BE2C (cell line): Measurements from ENCODE around the gene XYLB.

ENCODE experiments used
- DNase-seq: peaks from one replicate; pipeline ENCODE4 v3.0.0-alpha.2; 2020
- H3K27me3 ChIP-seq: fragments of 250-450 bp; sonication (Bioruptor Pico); 2 replicates; pipeline ENCODE4 v1.5.1; 2020; ENCODE audit warnings: mild to moderate bottlenecking
- H3K36me3 ChIP-seq: fragments of 250-450 bp; sonication (Bioruptor Pico); 2 replicates; pipeline ENCODE4 v1.5.1; 2020; ENCODE audit warnings: mild to moderate bottlenecking
- H3K4me1 ChIP-seq: fragments of 250-450 bp; sonication (Bioruptor Pico); 2 replicates; pipeline ENCODE4 v1.5.1; 2020
- H3K4me3 ChIP-seq: 2 replicates; pipeline ENCODE4 v1.5.1; 2011; ENCODE audit warnings: low read depth, low read length
- H3K9me3 ChIP-seq: fragments of 250-450 bp; sonication (Bioruptor Pico); 2 replicates; pipeline ENCODE4 v1.5.1; 2020
- CTCF ChIP-seq: IDR thresholded peaks from 2 replicates; pipeline ENCODE4 v1.5.1; 2012; ENCODE audit warnings: mild to moderate bottlenecking, low read depth, low read length

Gene XYLB

GRCh38 chr3:38308456-38308855 is 38.1 kb upstream of the XYLB start:
- Histone ChIP-seq H3K4me1 (no peaks in the 10 kb centered on the region), H3K27me3 (no peaks in the 10 kb centered on the region), H3K4me3 (no peak overlapping the region), H3K36me3 (no peaks in the 10 kb centered on the region), H3K9me3 (no peaks in the 10 kb centered on the region)
- no peak for DNase-seq
- no peak for TF ChIP-seq CTCF

GRCh38 chr3:38311476-38311875 is 35.1 kb upstream of the XYLB start:
- Histone ChIP-seq H3K4me1 (no peaks in the 10 kb centered on the region), H3K36me3 (no peaks in the 10 kb centered on the region), H3K27me3 (no peaks in the 10 kb centered on the region), H3K9me3 (no peaks in the 10 kb centered on the region), H3K4me3 (no peak overlapping the region)
- no peak for DNase-seq
- no peak for TF ChIP-seq CTCF

GRCh38 chr3:38311941-38312340 is 34.6 kb upstream of the XYLB start:
- H3K4me3 ChIP-seq = no peak overlapping the region
- H3K9me3 ChIP-seq = no peaks in the 10 kb centered on the region
- H3K36me3 ChIP-seq = no peaks in the 10 kb centered on the region
- H3K27me3 ChIP-seq = no peaks in the 10 kb centered on the region
- no peak for DNase-seq
- TF ChIP-seq CTCF = no peak
- H3K4me1 ChIP-seq = no peaks in the 10 kb centered on the region

- DNase-seq = no peak
- Histone ChIP-seq H3K27me3 (no peaks in the 10 kb centered on the region), H3K36me3 (no peaks in the 10 kb centered on the region), H3K9me3 (no peaks in the 10 kb centered on the region), H3K4me3 (no peak overlapping the region), H3K4me1 (no peaks in the 10 kb centered on the region)
- TF ChIP-seq CTCF = no peak
Measured at GRCh38 chr3:38312356-38312755, 34.2 kb upstream of the XYLB start.

GRCh38 chr3:38313263-38313662 is 33.3 kb upstream of the XYLB start:
- Histone ChIP-seq H3K4me3 (no peak overlapping the region), H3K36me3 (no peaks in the 10 kb centered on the region), H3K27me3 (no peaks in the 10 kb centered on the region), H3K9me3 (no peaks in the 10 kb centered on the region), H3K4me1 (no peaks in the 10 kb centered on the region)
- DNase-seq = no peak
- TF ChIP-seq CTCF = no peak

GRCh38 chr3:38313695-38314094 is 32.9 kb upstream of the XYLB start:
- H3K4me1 ChIP-seq = no peaks in the 10 kb centered on the region
- TF ChIP-seq CTCF = no peak
- no peak overlapping the region for H3K4me3 ChIP-seq
- no peaks in the 10 kb centered on the region for H3K36me3 ChIP-seq
- H3K9me3 ChIP-seq = no peaks in the 10 kb centered on the region
- DNase-seq = no peak
- H3K27me3 ChIP-seq = no peaks in the 10 kb centered on the region
